Chondrocyte (in vitro differentiated cells): ENCODE data around the gene P4HA2. TPM values are rescaled to one million over a fixed set of nuclear protein-coding genes. Genes with fewer than 3 reads are reported as not detected.

Source experiments
- DNase-seq: peaks from one replicate; pipeline ENCODE4 v3.0.0; 2021; ENCODE audit warnings: mixed read lengths, low spot score
- H3K27ac Mint-ChIP-seq: one replicate; pipeline ENCODE4 v1.8.0; 2021; ENCODE audit warnings: mild to moderate bottlenecking, moderate library complexity, mixed read lengths; ENCODE audit not compliant: unreplicated experiment
- H3K27me3 Mint-ChIP-seq: 2 replicates; pipeline ENCODE4 v1.8.0; 2021; ENCODE audit warnings: low read depth, mixed read lengths
- H3K36me3 Mint-ChIP-seq: 2 replicates; pipeline ENCODE4 v1.8.0; 2021; ENCODE audit warnings: low read depth, mixed read lengths
- H3K4me1 Mint-ChIP-seq: 2 replicates; pipeline ENCODE4 v1.8.0; 2021; ENCODE audit warnings: low read depth, mild to moderate bottlenecking, mixed read lengths
- H3K4me3 Mint-ChIP-seq: one replicate; pipeline ENCODE4 v1.8.0; 2021; ENCODE audit warnings: mild to moderate bottlenecking, moderate library complexity, mixed read lengths; ENCODE audit not compliant: unreplicated experiment
- H3K9me3 Mint-ChIP-seq: 2 replicates; pipeline ENCODE4 v1.8.0; 2021; ENCODE audit warnings: low read depth, mixed read lengths
- CTCF ChIP-seq: fragments of 200-600 bp; sonication (generic); IDR thresholded peaks from 2 replicates; pipeline ENCODE4 v1.5.0; 2021; ENCODE audit warnings: antibody characterized with exemption, mild to moderate bottlenecking, moderate library complexity
- total RNA-seq: library from RNA; stranded (reverse); gene quantifications from 3 replicates; pipeline ENCODE4 v1.2.1, GENCODE V29; 2021

The P4HA2 gene
- total RNA-seq, 1 donor from 2014 or later = 302 TPM

GRCh38 chr5:132238901-132239500 is 11.3 kb upstream of the P4HA2 start:
- Mint-ChIP-seq H3K4me1 (no peaks in the 10 kb centered on the region), H3K9me3 (peaks cover 15% of the 10 kb centered on the region), H3K27ac (no peak overlapping the region), H3K4me3 (no peak overlapping the region), H3K27me3 (no peaks in the 10 kb centered on the region), H3K36me3 (no peaks in the 10 kb centered on the region)
- DNase-seq = no peak
- no peak for TF ChIP-seq CTCF

- TF ChIP-seq CTCF = peak; percentile 89
- no peaks in the 10 kb centered on the region for H3K36me3 Mint-ChIP-seq
- H3K27me3 Mint-ChIP-seq = no peaks in the 10 kb centered on the region
- H3K4me1 Mint-ChIP-seq = no peaks in the 10 kb centered on the region
- DNase-seq = no peak
- H3K27ac Mint-ChIP-seq = no peak overlapping the region
- no peak overlapping the region for H3K4me3 Mint-ChIP-seq
- H3K9me3 Mint-ChIP-seq = peaks cover 12% of the 10 kb centered on the region
Measured at GRCh38 chr5:132238169-132238744, 10.6 kb upstream of the P4HA2 start.

- TF ChIP-seq CTCF = no peak
- H3K27ac Mint-ChIP-seq = no peak overlapping the region
- peaks cover 12% of the 10 kb centered on the region for H3K9me3 Mint-ChIP-seq
- no peaks in the 10 kb centered on the region for H3K36me3 Mint-ChIP-seq
- no peaks in the 10 kb centered on the region for H3K4me1 Mint-ChIP-seq
- no peak overlapping the region for H3K4me3 Mint-ChIP-seq
- H3K27me3 Mint-ChIP-seq = no peaks in the 10 kb centered on the region
- no peak for DNase-seq
Measured at GRCh38 chr5:132237670-132238069, 10.0 kb upstream of the P4HA2 start.

- Mint-ChIP-seq H3K36me3 (no peaks in the 10 kb centered on the region), H3K27ac (no peak overlapping the region), H3K9me3 (peaks cover 11% of the 10 kb centered on the region)
Measured at GRCh38 chr5:132237141-132237540, 9.5 kb upstream of the P4HA2 start.

GRCh38 chr5:132235340-132235739 is 7.7 kb upstream of the P4HA2 start:
- H3K27ac Mint-ChIP-seq = no peak overlapping the region
- TF ChIP-seq CTCF = no peak
- H3K4me1 Mint-ChIP-seq = no peaks in the 10 kb centered on the region
- H3K9me3 Mint-ChIP-seq = no peaks in the 10 kb centered on the region
- no peak for DNase-seq
- H3K36me3 Mint-ChIP-seq = no peaks in the 10 kb centered on the region
- no peaks in the 10 kb centered on the region for H3K27me3 Mint-ChIP-seq
- H3K4me3 Mint-ChIP-seq = no peak overlapping the region

More at GRCh38 chr5:132237141-132237540, 9.5 kb upstream of the P4HA2 start:
- Mint-ChIP-seq H3K27me3 (no peaks in the 10 kb centered on the region), H3K4me1 (no peaks in the 10 kb centered on the region), H3K4me3 (no peak overlapping the region)
- no peak for TF ChIP-seq CTCF
- no peak for DNase-seq
